ENCODE data around the gene TTC9B.

- TF ChIP-seq EP300 (IDR thresholded peaks at IDR 0.05) (no peak), POLR2A (IDR thresholded peaks at IDR 0.05) (no peak), CTCF (IDR thresholded peaks at IDR 0.05) (no peak)
These were observed 36.7 kb upstream of the TTC9B start for GRCh38 chr19:40254714-40255418.

Data from stomach (tissue), 4 donors.